GM06990 (cell line): ENCODE measurements around the gene TERT.

ENCODE experiments used
- DNase-seq: peaks from one replicate; pipeline ENCODE4 v3.0.0-alpha.2; 2011; ENCODE audit not compliant: insufficient read length; ENCODE audit errors: extremely low read depth
- H3K27me3 ChIP-seq: replicated peaks from 2 replicates; pipeline ENCODE4 v1.6.0; 2011; ENCODE audit warnings: low read length; ENCODE audit not compliant: control insufficient read depth, insufficient read depth
- H3K36me3 ChIP-seq: 2 replicates; pipeline ENCODE4 v1.5.1; 2011; ENCODE audit warnings: low read length; ENCODE audit not compliant: control insufficient read depth, insufficient read depth
- H3K4me3 ChIP-seq: replicated peaks from 2 replicates; pipeline ENCODE4 v1.5.1; 2011; ENCODE audit warnings: low read depth, mild to moderate bottlenecking, control low read depth, low read length
- TF ChIP-seq, protein P1 (sequence below): IDR thresholded peaks from 2 replicates; pipeline ENCODE4 v1.5.1; 2011; ENCODE audit warnings: low read length, control low read depth, mild to moderate bottlenecking, inconsistent platforms; ENCODE audit not compliant: insufficient read depth, poor library complexity, severe bottlenecking

TERT gene

DNA sequence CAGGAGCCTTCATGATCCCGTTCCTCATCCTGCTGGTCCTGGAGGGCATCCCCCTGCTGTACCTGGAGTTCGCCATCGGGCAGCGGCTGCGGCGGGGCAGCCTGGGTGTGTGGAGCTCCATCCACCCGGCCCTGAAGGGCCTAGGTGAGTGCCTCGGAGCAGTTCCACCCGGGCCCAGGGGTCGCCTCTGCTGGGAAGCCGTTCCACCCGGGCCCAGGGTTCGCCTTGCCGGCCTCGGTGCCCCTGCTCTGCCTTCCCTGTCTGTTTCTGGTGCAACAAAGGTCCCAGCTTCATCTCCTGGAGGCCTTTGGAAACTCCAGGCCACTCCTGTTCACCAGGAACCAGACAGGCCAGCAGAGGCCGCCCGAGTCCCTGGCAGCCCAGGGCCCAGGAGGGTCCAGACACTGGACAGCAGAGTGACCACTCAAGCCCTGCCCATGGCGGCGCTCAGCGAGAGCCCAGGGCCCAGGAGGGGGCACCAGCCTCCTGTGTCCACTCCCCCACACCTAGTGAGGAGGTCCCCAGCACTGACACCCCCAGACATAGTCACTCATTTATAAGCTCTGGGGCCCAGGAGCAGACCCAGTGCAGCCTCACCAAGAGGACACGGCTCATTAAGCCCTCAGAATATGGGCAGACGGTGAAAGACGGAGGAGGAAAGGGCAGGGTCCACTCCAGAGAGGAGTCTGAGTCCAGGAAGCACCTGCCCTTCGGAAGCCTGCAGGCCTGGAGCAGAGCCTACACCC, 86.0 kb downstream of the TERT start:
- DNase-seq = no peak
- Histone ChIP-seq H3K27me3 (no peaks in the 10 kb centered on the region; the same call in 1 of the 2 replicates), H3K36me3 (no peaks in the 10 kb centered on the region), H3K4me3 (no peak overlapping the region)
- TF ChIP-seq, protein P1, sequence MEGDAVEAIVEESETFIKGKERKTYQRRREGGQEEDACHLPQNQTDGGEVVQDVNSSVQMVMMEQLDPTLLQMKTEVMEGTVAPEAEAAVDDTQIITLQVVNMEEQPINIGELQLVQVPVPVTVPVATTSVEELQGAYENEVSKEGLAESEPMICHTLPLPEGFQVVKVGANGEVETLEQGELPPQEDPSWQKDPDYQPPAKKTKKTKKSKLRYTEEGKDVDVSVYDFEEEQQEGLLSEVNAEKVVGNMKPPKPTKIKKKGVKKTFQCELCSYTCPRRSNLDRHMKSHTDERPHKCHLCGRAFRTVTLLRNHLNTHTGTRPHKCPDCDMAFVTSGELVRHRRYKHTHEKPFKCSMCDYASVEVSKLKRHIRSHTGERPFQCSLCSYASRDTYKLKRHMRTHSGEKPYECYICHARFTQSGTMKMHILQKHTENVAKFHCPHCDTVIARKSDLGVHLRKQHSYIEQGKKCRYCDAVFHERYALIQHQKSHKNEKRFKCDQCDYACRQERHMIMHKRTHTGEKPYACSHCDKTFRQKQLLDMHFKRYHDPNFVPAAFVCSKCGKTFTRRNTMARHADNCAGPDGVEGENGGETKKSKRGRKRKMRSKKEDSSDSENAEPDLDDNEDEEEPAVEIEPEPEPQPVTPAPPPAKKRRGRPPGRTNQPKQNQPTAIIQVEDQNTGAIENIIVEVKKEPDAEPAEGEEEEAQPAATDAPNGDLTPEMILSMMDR = peak; percentile 38

DNA sequence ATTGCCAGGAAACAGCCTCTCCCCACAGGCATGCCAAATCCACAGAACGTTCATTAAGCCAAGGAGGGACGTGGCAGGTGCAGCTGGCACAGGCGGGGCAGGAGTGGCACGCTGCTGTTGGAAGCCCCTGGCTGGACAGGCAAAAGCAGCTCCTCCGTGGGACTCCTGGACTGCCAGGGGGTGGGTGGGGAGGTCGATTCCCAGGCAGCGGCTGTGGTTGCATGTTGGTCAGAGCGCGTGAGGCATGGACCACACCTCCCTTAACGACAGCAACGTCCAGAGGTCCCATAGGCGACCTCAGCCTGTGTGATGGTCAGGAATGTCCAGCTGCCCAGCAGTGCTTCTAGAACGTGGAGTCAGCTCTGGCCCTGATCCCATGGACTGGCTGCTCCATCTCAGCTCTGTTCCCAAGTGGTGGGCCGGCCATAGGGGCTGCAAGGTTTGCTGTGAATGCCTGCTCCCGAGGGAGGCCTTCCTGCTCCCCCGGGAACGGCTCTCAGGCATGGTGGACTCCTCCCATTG, 86.6 kb downstream of the TERT start:
- TF ChIP-seq, protein P1 = no peak
- no peak overlapping the region for H3K4me3 ChIP-seq
- no peaks in the 10 kb centered on the region; the same call in 1 of the 2 replicates for H3K27me3 ChIP-seq
- no peak for DNase-seq
- no peaks in the 10 kb centered on the region for H3K36me3 ChIP-seq

DNA sequence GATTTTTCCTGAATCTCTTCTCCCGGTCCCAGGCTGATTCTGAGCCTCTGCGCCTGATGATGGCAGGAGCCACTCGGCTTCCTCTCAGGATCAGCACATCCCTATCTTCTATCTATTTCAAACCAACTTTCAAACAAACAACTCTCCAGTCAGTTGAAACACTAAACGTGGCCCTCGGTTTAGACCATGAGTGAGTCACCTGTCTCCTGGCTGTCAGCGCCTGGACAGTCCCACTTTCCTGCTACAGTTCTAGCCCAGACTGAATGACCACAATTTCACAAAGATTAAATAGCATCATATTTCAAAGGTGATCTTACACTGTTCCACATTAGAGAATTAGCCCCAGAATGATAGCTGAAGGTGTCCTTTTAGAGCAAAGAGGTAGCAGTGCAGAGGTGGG, 87.3 kb downstream of the TERT start:
- H3K36me3 ChIP-seq = no peaks in the 10 kb centered on the region
- no peaks in the 10 kb centered on the region; the same call in 1 of the 2 replicates for H3K27me3 ChIP-seq
- TF ChIP-seq, protein P1 = no peak
- no peak overlapping the region for H3K4me3 ChIP-seq
- DNase-seq = no peak

DNA sequence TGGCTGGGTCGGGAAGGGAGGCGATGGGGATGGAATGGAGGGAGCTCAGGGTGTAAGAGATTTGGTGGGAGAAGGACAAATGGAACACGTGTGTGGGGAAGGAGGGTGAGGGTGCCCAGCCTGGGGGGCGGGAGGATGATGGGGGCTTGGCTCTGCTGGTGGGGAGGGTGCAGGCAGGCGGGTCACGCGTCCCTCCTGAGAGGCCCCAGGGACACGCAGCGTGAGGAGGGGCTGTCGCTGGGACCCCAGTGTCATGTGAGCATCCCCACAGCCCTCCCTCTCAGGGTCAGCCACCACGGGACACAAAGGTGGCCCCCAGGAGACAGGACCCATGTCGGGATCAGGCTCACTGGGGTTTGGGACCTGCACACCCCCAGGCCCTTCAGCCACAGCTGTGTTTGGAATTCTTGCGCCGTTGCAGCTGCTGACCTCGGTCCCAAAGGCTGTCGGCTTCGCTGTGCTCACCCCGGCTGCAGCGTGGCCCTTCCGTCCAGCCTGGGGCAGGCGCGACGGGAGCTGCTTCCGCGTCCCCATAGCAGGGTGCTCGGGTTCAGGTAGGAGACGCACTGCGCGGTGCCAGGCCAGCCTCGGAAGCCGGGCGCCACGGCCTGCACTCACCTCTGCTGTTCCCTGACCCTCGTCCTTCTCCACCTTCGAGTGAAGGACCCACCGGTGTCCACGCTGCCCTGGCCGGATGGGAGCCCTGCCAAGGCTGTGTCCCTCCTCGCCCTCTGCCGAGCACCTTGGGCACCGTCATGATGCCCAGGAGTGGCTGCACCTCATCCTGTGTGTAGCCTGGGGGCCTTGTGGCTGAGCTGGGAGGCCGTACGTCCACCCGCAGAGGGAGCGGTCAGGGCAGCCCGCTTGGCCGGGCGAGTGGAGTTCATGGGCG, 88.1 kb downstream of the TERT start:
- H3K27me3 ChIP-seq = no peaks in the 10 kb centered on the region; the same call in 1 of the 2 replicates

More for the DNA sequence above, 88.1 kb downstream of the TERT start:
- Histone ChIP-seq H3K36me3 (no peaks in the 10 kb centered on the region), H3K4me3 (no peak overlapping the region)
- no peak for DNase-seq
- TF ChIP-seq, protein P1 = no peak
